Hematopoietic multipotent progenitor cell treated with erythropoietin and hydrocortisone succinate and interleukin-3 and kit ligand, for 4 days (in vitro differentiated cells): ENCODE measurements around the gene PLEKHH2.
A peak's percentile ranks its signal among the peaks of the same experiment; 100 is the strongest.

ENCODE experiments used
- DNase-seq: peaks from one replicate; pipeline ENCODE4 v3.0.0-alpha.2; 2015

PLEKHH2 gene

GRCh38 chr2:43764086-43764705, 127.1 kb downstream of the PLEKHH2 start:
- no peak for DNase-seq

GRCh38 chr2:43766006-43766405, 128.9 kb downstream of the PLEKHH2 start:
- DNase-seq, result no peak

GRCh38 chr2:43773876-43774613, 137.0 kb downstream of the PLEKHH2 start, which contains the start of gene DYNC2LI1:
Gene DYNC2LI1 (plus strand): TSS chr2:43774039. CDS start chr2:43774139, 100 bp downstream.
- DNase-seq, result peak; percentile 95

- no peak for DNase-seq
These were observed 137.6 kb downstream of the PLEKHH2 start for GRCh38 chr2:43774617-43775016.

GRCh38 chr2:43776324-43776723, 139.3 kb downstream of the PLEKHH2 start:
- DNase-seq, result no peak

- no peak for DNase-seq
These were observed 140.4 kb downstream of the PLEKHH2 start for GRCh38 chr2:43777306-43777926.

GRCh38 chr2:43778233-43778632, 141.2 kb downstream of the PLEKHH2 start:
- no peak for DNase-seq

GRCh38 chr2:43787895-43788294, 150.8 kb downstream of the PLEKHH2 start:
- no peak for DNase-seq

GRCh38 chr2:43788646-43789045, 151.6 kb downstream of the PLEKHH2 start:
- no peak for DNase-seq

- no peak for DNase-seq
These were observed 153.1 kb downstream of the PLEKHH2 start for GRCh38 chr2:43790147-43790546.

GRCh38 chr2:43791035-43791765, 154.1 kb downstream of the PLEKHH2 start:
- DNase-seq, result no peak

GRCh38 chr2:43792653-43793052, 155.6 kb downstream of the PLEKHH2 start:
- DNase-seq, result no peak

- DNase-seq, result no peak
These were observed 157.9 kb downstream of the PLEKHH2 start for GRCh38 chr2:43794956-43795355.

GRCh38 chr2:43796206-43796605, 159.1 kb downstream of the PLEKHH2 start:
- DNase-seq, result no peak

GRCh38 chr2:43798300-43798699, 161.2 kb downstream of the PLEKHH2 start:
- DNase-seq, result peak; percentile 26

- DNase-seq, result no peak
These were observed 163.8 kb downstream of the PLEKHH2 start for GRCh38 chr2:43800894-43801293.

GRCh38 chr2:43802135-43802534, 165.1 kb downstream of the PLEKHH2 start:
- DNase-seq, result no peak

- no peak for DNase-seq
These were observed 166.1 kb downstream of the PLEKHH2 start for GRCh38 chr2:43803113-43803512.

- no peak for DNase-seq
These were observed 169.6 kb downstream of the PLEKHH2 start for GRCh38 chr2:43806719-43807031.

- no peak for DNase-seq
These were observed 173.4 kb downstream of the PLEKHH2 start for GRCh38 chr2:43810452-43810851.

GRCh38 chr2:43810888-43811287, 173.8 kb downstream of the PLEKHH2 start:
- DNase-seq, result no peak

- no peak for DNase-seq
These were observed 174.9 kb downstream of the PLEKHH2 start for GRCh38 chr2:43812006-43812405.

GRCh38 chr2:43812947-43813346, 175.9 kb downstream of the PLEKHH2 start:
- no peak for DNase-seq

GRCh38 chr2:43814711-43815110, 177.7 kb downstream of the PLEKHH2 start:
- no peak for DNase-seq
